Measurements from ENCODE around the gene CYSTM1. TPM values are rescaled to one million over a fixed set of nuclear protein-coding genes. Genes with fewer than 3 reads are reported as not detected.

CYSTM1 gene, protein sequence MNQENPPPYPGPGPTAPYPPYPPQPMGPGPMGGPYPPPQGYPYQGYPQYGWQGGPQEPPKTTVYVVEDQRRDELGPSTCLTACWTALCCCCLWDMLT
- 100 to 1,000 TPM in 2 of 4 donors, 10 to 100 TPM in 2; 88.9 to 115 (median 106) TPM for total RNA-seq

DNA sequence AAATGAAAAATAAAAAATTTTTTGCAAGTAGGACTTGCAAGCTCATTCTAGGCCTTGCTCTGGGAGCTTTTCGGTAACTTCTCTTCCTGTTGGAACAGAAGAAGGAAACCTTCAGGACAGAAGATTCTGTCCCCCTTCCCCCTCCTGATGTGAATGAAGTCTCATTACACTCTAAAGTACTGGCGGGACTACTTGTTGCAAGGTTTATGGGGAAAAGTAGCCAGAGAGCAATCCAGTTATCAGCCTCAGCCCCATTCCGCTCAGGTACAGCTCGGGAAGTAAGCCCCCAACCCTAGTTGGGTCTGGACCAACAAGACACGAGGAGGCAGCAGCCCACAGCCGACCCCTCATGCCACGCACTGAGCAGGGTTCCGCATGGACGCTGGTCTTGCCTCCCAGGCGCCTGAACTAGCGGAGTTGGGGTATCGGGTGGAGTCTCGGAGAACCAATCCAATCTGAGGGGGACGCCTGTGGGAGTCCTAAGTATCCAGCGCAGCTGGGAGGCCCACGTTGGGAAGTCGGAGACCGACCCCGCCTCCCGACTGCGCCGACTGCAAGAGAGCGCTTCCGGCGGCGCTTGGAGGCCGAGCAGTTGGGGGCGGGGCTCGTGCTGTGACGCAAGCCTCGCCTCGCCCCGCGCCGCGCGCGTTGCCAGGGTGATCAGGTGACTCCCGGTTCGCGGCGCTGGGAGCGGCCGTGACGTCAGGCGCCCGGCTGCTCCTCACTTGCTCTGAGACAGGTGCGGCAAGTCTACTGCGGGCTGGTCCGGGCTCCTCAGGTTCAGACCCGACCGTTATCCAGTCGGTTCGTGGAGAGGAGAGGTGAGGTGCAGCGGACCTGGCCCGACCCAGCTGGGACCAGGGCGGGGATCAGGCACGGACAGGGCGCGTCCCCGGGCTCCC lies at the start of gene CYSTM1:
Gene CYSTM1 (plus strand): TSS at position 724 of the 902 bp plus-strand sequence. CDS start 19,278 bp downstream, outside the sequence.
- TF ChIP-seq, protein P1, sequence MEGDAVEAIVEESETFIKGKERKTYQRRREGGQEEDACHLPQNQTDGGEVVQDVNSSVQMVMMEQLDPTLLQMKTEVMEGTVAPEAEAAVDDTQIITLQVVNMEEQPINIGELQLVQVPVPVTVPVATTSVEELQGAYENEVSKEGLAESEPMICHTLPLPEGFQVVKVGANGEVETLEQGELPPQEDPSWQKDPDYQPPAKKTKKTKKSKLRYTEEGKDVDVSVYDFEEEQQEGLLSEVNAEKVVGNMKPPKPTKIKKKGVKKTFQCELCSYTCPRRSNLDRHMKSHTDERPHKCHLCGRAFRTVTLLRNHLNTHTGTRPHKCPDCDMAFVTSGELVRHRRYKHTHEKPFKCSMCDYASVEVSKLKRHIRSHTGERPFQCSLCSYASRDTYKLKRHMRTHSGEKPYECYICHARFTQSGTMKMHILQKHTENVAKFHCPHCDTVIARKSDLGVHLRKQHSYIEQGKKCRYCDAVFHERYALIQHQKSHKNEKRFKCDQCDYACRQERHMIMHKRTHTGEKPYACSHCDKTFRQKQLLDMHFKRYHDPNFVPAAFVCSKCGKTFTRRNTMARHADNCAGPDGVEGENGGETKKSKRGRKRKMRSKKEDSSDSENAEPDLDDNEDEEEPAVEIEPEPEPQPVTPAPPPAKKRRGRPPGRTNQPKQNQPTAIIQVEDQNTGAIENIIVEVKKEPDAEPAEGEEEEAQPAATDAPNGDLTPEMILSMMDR (IDR thresholded peaks at IDR 0.05; ENCODE audit: low read depth), result no peak

DNA sequence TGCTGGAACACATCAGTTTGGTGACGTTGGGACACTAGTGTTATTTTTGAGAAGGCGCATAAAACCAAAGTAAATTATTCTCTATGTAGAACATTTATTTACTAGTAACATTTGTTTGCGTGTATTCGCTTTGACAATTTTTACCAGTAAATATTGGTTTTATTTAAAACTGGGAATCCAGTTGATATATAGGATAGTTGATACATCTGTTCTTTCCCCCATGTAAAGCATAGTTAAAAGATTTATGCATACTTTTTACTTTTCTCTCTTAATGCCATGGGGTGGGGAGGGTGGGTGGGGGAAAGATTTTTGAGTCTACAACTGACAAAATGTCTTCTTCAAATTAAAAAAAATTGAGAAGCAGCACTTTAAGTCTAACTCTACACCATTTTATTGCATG lies 49.4 kb upstream of the CYSTM1 start, which contains the start of gene IGIP:
Gene IGIP (plus strand): TSS at position 301 of the 400 bp plus-strand sequence. CDS start 2,540 bp downstream, outside the sequence.
- TF ChIP-seq, protein P1 (IDR thresholded peaks at IDR 0.05; ENCODE audit: low read depth), result no peak

DNA sequence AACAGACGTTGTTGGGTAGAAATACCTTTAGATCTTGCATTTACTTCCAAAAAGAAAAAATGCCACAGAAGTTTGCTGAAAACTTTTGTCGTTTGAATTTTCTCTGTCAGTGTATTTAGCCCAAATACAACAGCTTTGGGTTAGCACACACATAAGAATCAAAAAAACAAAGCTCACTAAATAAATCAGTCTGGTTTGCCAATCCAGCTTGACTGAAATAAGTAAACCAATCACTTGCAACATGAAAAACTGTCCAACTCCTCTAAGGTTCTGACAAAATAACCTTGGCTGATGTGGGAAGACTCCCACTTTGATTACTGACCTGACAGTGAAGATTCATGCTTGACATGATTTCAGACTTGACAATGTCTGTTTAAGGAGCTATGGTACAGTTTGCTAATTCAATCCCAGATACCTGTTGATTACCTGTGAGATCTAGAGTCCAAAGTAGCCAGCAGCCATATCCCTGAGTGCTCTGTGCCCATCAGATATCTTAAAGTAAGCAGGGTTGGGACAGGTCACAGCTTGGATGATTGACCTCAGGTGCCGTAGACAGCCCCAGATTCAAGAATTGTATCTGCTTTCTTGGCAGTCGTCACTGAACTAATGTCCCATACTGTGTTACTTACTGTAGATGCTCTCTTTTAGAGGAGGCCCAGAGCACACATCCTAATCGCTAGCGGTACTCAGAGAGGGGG lies 48.5 kb upstream of the CYSTM1 start:
- TF ChIP-seq, protein P1 (IDR thresholded peaks at IDR 0.05; ENCODE audit: low read depth), result no peak

DNA sequence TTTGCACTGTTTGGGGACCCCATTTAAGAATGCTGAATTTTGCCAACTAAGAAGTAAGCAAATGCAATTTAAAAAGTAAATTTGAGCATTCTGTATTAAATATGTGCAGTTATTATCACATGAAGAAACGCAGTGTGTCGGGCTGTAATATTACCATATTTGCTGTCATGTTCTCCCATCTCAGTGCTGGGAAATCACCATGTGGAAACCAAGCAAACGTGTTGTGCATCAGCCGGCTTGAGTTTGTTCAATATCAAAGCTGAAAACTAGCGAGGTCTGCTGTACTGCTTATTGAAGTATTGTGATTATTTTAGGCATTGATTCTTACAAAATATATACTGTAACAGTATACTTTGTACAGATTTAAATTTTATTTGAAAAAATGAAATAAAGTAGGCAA lies 46.6 kb upstream of the CYSTM1 start:
- TF ChIP-seq, protein P1 (IDR thresholded peaks at IDR 0.05; ENCODE audit: low read depth), result no peak

DNA sequence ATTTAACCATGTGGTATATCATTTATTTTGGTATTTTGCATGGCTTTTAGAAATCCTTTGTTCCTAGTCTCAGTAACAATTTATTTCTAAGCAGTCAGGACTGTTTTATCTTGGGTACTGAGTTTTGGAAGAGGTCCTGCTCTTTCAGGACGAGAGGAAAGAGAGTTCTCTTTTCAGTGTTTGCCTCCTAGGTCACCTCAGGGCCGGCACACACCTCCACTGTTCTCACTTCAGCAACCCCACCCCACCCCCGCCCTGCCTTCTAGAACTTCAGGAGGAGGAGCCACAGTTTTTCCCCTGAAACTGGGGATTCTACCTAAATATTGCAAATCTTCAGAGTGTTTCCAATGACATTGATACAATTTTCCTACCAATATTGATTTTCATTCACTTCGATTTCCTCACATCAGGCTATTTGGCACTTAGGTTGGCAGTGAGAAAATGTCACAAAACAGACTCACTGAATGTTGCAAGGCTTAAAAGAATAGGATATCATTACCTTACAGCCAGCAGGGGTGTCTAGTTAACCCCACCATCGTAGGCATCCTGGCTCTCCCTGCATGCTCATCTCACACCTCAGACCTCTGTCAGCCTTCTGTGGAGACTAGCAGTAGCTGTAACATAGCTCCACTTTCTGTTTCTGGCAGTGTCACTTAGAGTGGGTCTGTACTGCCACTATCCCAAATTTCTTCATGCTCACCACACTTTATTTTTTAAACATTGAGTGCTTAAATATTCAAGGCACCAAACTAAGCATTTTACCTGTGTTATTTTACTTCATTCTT lies 43.8 kb upstream of the CYSTM1 start:
- TF ChIP-seq, protein P1 (IDR thresholded peaks at IDR 0.05; ENCODE audit: low read depth), result no peak

DNA sequence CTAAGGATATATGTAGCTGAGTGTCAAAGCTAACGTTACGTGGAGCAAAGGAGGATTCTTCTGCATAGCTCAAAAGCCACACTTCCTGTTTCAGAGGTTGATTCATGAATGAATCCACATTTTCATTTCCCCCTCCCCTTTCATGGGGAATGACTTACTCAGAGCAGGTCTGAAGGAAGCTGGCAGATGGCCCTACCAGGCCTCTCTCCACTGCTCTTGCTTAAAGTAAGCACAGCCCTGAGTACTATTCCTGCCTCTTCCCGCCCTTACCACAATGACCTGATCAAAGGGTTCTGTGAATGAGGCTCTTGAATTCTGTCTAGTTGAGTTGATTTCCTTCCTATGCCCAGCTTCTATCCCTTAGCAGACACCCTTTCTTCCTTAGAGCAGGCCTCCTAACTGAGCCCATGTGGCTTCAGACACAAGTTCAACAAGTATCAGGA lies 43.0 kb upstream of the CYSTM1 start:
- TF ChIP-seq, protein P1 (IDR thresholded peaks at IDR 0.05; ENCODE audit: low read depth), result no peak
